H9 (cell line): ENCODE data around the gene PDE3B. TPM values are rescaled to one million over a fixed set of nuclear protein-coding genes. Genes with fewer than 3 reads are reported as not detected.

ENCODE experiments used
- DNase-seq: peaks from one replicate; pipeline ENCODE4 v3.0.0-alpha.2; 2017
- H2AFZ ChIP-seq: one replicate; pipeline ENCODE4 v1.6.1; 2013; ENCODE audit warnings: mild to moderate bottlenecking, low read length, control low read depth, moderate library complexity
- H2AK5ac ChIP-seq: 2 replicates; pipeline ENCODE4 v1.6.1; 2013; ENCODE audit warnings: low read length, control low read depth, mixed read lengths; ENCODE audit not compliant: insufficient read length
- H2BK120ac ChIP-seq: one replicate; pipeline ENCODE4 v1.6.1; 2013; ENCODE audit warnings: low read depth, mild to moderate bottlenecking, low read length, control low read depth, inconsistent platforms; ENCODE audit not compliant: poor library complexity, severe bottlenecking
- H2BK12ac ChIP-seq: 2 replicates; pipeline ENCODE4 v1.6.1; 2013; ENCODE audit warnings: low read length, control low read depth, mixed read lengths, low read depth; ENCODE audit not compliant: insufficient read length
- H2BK15ac ChIP-seq: 2 replicates; pipeline ENCODE4 v1.6.1; 2013; ENCODE audit warnings: low read depth, low read length, control low read depth
- H2BK20ac ChIP-seq: one replicate; pipeline ENCODE4 v1.6.1; 2013; ENCODE audit warnings: low read depth, mild to moderate bottlenecking, low read length, control low read depth, inconsistent platforms; ENCODE audit not compliant: poor library complexity, severe bottlenecking
- H2BK5ac ChIP-seq: 2 replicates; pipeline ENCODE4 v1.6.1; 2013; ENCODE audit warnings: low read length, control low read depth, mixed read lengths; ENCODE audit not compliant: insufficient read length
- H3K14ac ChIP-seq: 2 replicates; pipeline ENCODE4 v1.6.1; 2013; ENCODE audit warnings: low read length, control low read depth; ENCODE audit not compliant: insufficient read depth
- H3K18ac ChIP-seq: 2 replicates; pipeline ENCODE4 v1.6.1; 2013; ENCODE audit warnings: low read depth, mild to moderate bottlenecking, mixed read lengths, low read length, control low read depth; ENCODE audit not compliant: insufficient read length
- H3K23ac ChIP-seq: 2 replicates; pipeline ENCODE4 v1.6.1; 2013; ENCODE audit warnings: low read length, control low read depth, mixed read lengths, low read depth; ENCODE audit not compliant: insufficient read length
- H3K23me2 ChIP-seq: 2 replicates; pipeline ENCODE4 v1.6.1; 2013; ENCODE audit warnings: low read depth, mild to moderate bottlenecking, mixed read lengths, low read length, control low read depth; ENCODE audit not compliant: insufficient read length, poor library complexity, severe bottlenecking
- H3K27ac ChIP-seq: 2 replicates; pipeline ENCODE4 v1.5.1; 2013; ENCODE audit warnings: low read length, control low read depth, mixed read lengths, low read depth; ENCODE audit not compliant: insufficient read length
- H3K27me3 ChIP-seq: 2 replicates; pipeline ENCODE4 v1.6.1; 2013; ENCODE audit warnings: low read length, control low read depth, inconsistent platforms; ENCODE audit not compliant: insufficient read depth
- H3K4ac ChIP-seq: 2 replicates; pipeline ENCODE4 v1.6.1; 2013; ENCODE audit warnings: low read depth, mild to moderate bottlenecking, control low read depth, inconsistent platforms, low read length, moderate library complexity
- H3K4me1 ChIP-seq: 2 replicates; pipeline ENCODE4 v1.6.1; 2013; ENCODE audit warnings: low read length, control low read depth, inconsistent platforms; ENCODE audit not compliant: insufficient read depth
- H3K4me2 ChIP-seq: 2 replicates; pipeline ENCODE4 v1.6.1; 2013; ENCODE audit warnings: low read length, control low read depth, mixed read lengths; ENCODE audit not compliant: insufficient read length, insufficient read depth
- H3K56ac ChIP-seq: 2 replicates; pipeline ENCODE4 v1.6.1; 2013; ENCODE audit warnings: low read depth, mild to moderate bottlenecking, mixed read lengths, low read length, control low read depth; ENCODE audit not compliant: insufficient read length
- H3K79me1 ChIP-seq: 2 replicates; pipeline ENCODE4 v1.6.1; 2013; ENCODE audit warnings: low read depth, mild to moderate bottlenecking, moderate library complexity, low read length, control low read depth, inconsistent platforms; ENCODE audit not compliant: insufficient read depth, poor library complexity, severe bottlenecking
- H3K79me2 ChIP-seq: 2 replicates; pipeline ENCODE4 v1.6.1; 2013; ENCODE audit warnings: low read length, control low read depth, inconsistent platforms; ENCODE audit not compliant: insufficient read depth
- H3K9ac ChIP-seq: 2 replicates; pipeline ENCODE4 v1.6.1; 2013; ENCODE audit warnings: low read length, control low read depth, mixed read lengths; ENCODE audit not compliant: insufficient read length; ENCODE audit errors: extremely low read depth
- H3K9me3 ChIP-seq: one replicate; pipeline ENCODE4 v1.6.1; 2013; ENCODE audit warnings: low read depth, low read length, inconsistent platforms; ENCODE audit not compliant: control insufficient read depth
- H3T11ph ChIP-seq: one replicate; pipeline ENCODE4 v1.6.1; 2013; ENCODE audit warnings: mild to moderate bottlenecking, low read length, control low read depth, inconsistent platforms
- H4K20me1 ChIP-seq: one replicate; pipeline ENCODE4 v1.6.1; 2013; ENCODE audit not compliant: control insufficient read depth, insufficient read length, insufficient read depth
- H4K5ac ChIP-seq: 2 replicates; pipeline ENCODE4 v1.6.1; 2013; ENCODE audit warnings: low read depth, mild to moderate bottlenecking, mixed read lengths, low read length, control low read depth; ENCODE audit not compliant: insufficient read length
- H4K8ac ChIP-seq: replicated peaks from 2 replicates; pipeline ENCODE4 v1.6.1; 2013; ENCODE audit warnings: low read length, control low read depth, mixed read lengths, low read depth; ENCODE audit not compliant: insufficient read length
- H4K91ac ChIP-seq: 2 replicates; pipeline ENCODE4 v1.6.1; 2013; ENCODE audit warnings: low read depth, mild to moderate bottlenecking, moderate library complexity, mixed read lengths, low read length, control low read depth; ENCODE audit not compliant: insufficient read length
- H3K27ac Mint-ChIP-seq, 3 experiments: 2 replicates in 2 of 3; 3 replicates in 1 of 3; pipeline ENCODE4 v1.8.0; 2020 to 2021; ENCODE audit warnings: mixed read lengths in 3 of 3, mild to moderate bottlenecking in 1 of 3, moderate library complexity in 1 of 3
- H3K27me3 Mint-ChIP-seq: 2 replicates; pipeline ENCODE4 v1.8.0; 2021; ENCODE audit warnings: low read depth, mild to moderate bottlenecking, moderate library complexity, mixed read lengths
- H3K36me3 Mint-ChIP-seq, 3 experiments: 2 replicates in 2 of 3; 3 replicates in 1 of 3; pipeline ENCODE4 v1.8.0; 2020 to 2021; ENCODE audit warnings: low read depth in 3 of 3, mixed read lengths in 3 of 3; ENCODE audit not compliant: insufficient read depth in 1 of 3
- H3K4me1 Mint-ChIP-seq, 2 experiments: 2 replicates each; pipeline ENCODE4 v1.8.0; 2020; ENCODE audit warnings: mixed read lengths in 2 of 2
- H3K4me3 Mint-ChIP-seq, 2 experiments: 2 replicates in 1 of 2; 3 replicates in 1 of 2; pipeline ENCODE4 v1.8.0; 2020 to 2021; ENCODE audit warnings: mild to moderate bottlenecking in 2 of 2, mixed read lengths in 2 of 2, moderate library complexity in 1 of 2
- H3K9me3 Mint-ChIP-seq, 2 experiments: 2 replicates in 1 of 2; 3 replicates in 1 of 2; pipeline ENCODE4 v1.8.0; 2020; ENCODE audit warnings: mild to moderate bottlenecking in 2 of 2, mixed read lengths in 2 of 2, moderate library complexity in 1 of 2
- CTCF ChIP-seq: fragments of 200-600 bp; sonication (generic); conservative IDR thresholded peaks from 3 replicates; pipeline ENCODE4 v1.8.0; 2021; ENCODE audit warnings: antibody characterized with exemption, mild to moderate bottlenecking
- WGBS: extraction: QIAGEN DNeasy Blood & Tissue Kit; methylation state at CpG from one replicate; pipeline ENCODE4 v1.1.7; 2013; ENCODE audit warnings: missing lambda C conversion rate, low lambda C conversion rate, mixed read lengths; ENCODE audit not compliant: insufficient read length; ENCODE audit errors: extremely low coverage; 5-methylcytosine and 5-hydroxymethylcytosine counted together
- total RNA-seq: library from RNA; stranded (reverse); gene quantifications from 2 replicates; pipeline ENCODE4 v1.2.1, GENCODE V29; 2021

PDE3B gene
- total RNA-seq, 1 experiment from 2014 or later: 6.6 TPM

GRCh38 chr11:14669958-14670357 lies 26.4 kb downstream of the PDE3B start:
- Mint-ChIP-seq H3K9me3 (peaks cover 2 to 6% of the 10 kb centered on the region in 2 experiments; a peak in 3 of 5 replicates), H3K27ac (no peak overlapping the region), H3K36me3 (peaks cover 0 to 1% (median 0%) of the 10 kb centered on the region in 3 experiments; a peak in 3 of 7 replicates), H3K27me3 (no peaks in the 10 kb centered on the region), H3K4me3 (no peak overlapping the region), H3K4me1 (peaks cover 7 to 8% of the 10 kb centered on the region in 2 experiments; a peak in 2 of 4 replicates)
- Histone ChIP-seq H4K91ac (no peak overlapping the region), H4K20me1 (no peaks in the 10 kb centered on the region), H3K4me1 (0 out of 2 replicates have a peak, but pooled peaks cover 2% of the 10 kb centered on the region), H4K5ac (no peak overlapping the region), H2BK15ac (no peak overlapping the region), H3K4me2 (no peak overlapping the region), H3K18ac (no peak overlapping the region), H3T11ph (no peak overlapping the region), H2BK12ac (no peak overlapping the region), H2BK120ac (no peak overlapping the region), H3K27me3 (no peaks in the 10 kb centered on the region), H2BK5ac (no peak overlapping the region), H3K79me2 (no peaks in the 10 kb centered on the region), H2AK5ac (no peak overlapping the region), H2AFZ (no peak overlapping the region), H2BK20ac (no peak overlapping the region), H3K14ac (no peak overlapping the region), H3K23ac (no peak overlapping the region), H3K9me3 (no peaks in the 10 kb centered on the region), H3K4ac (no peak overlapping the region), H3K27ac (no peak overlapping the region), H3K79me1 (no peaks in the 10 kb centered on the region), H3K23me2 (no peaks in the 10 kb centered on the region), H3K9ac (no peak overlapping the region), H4K8ac (no peak overlapping the region), H3K56ac (no peak overlapping the region)
- WGBS: no CpG with 5 or more reads among the region's 3 CpGs
- DNase-seq: no peak
- no peak for TF ChIP-seq CTCF
